ENCODE measurements around the gene SIVA1.

SIVA1 gene

GRCh38 chr14:104744484-104744883 lies 8.5 kb upstream of the SIVA1 start:
- Histone ChIP-seq H3K4me3 (ENCODE audit: low read depth in 1 of 2, low read length in 2 of 2) (no peak overlapping the region), H3K9me3 (ENCODE audit: insufficient read depth, low read length, severe bottlenecking) (no peaks in the 10 kb centered on the region), H2AFZ (ENCODE audit: low read depth, low read length) (no peak overlapping the region), H3K4me2 (ENCODE audit: insufficient read depth, low read length) (no peak overlapping the region), H3K4me1 (ENCODE audit: insufficient read depth, low read length) (no peaks in the 10 kb centered on the region), H3K79me2 (ENCODE audit: insufficient read depth, low read length) (no peaks in the 10 kb centered on the region), H4K20me1 (ENCODE audit: insufficient read depth, low read length) (peaks cover 3% of the 10 kb centered on the region; the same call in 1 of the 2 replicates), H3K27ac (ENCODE audit: low read length) (no peak overlapping the region), H3K36me3 (ENCODE audit: insufficient read depth, low read length) (no peaks in the 10 kb centered on the region), H3K27me3 (ENCODE audit: insufficient read depth, low read length, poor library complexity) (no peaks in the 10 kb centered on the region), H3K9ac (ENCODE audit: low read depth, low read length) (no peak overlapping the region)
- DNase-seq (no peak), ATAC-seq (ENCODE audit: insufficient read depth, low read depth) (no peak)
- TF ChIP-seq CTCF (IDR thresholded peaks at IDR 0.05; ENCODE audit: borderline replicate concordance, extremely low read depth, low read length, poor library complexity, severe bottlenecking) (no peak), EZH2 (IDR thresholded peaks at IDR 0.05; ENCODE audit: borderline replicate concordance, low read depth, low read length, severe bottlenecking) (no peak)

- DNase-seq (no peak), ATAC-seq (ENCODE audit: insufficient read depth, low read depth) (no peak)
- H4K20me1 ChIP-seq (ENCODE audit: insufficient read depth, low read length): peaks cover 3% of the 10 kb centered on the region; the same call in 1 of the 2 replicates
- H3K4me1 ChIP-seq (ENCODE audit: insufficient read depth, low read length): no peaks in the 10 kb centered on the region
- no peak overlapping the region for H3K9ac ChIP-seq (ENCODE audit: low read depth, low read length)
- no peak overlapping the region for H3K4me3 ChIP-seq (ENCODE audit: low read depth in 1 of 2, low read length in 2 of 2)
- H3K4me2 ChIP-seq (ENCODE audit: insufficient read depth, low read length): no peak overlapping the region
- no peaks in the 10 kb centered on the region for H3K27me3 ChIP-seq (ENCODE audit: insufficient read depth, low read length, poor library complexity)
- H3K27ac ChIP-seq (ENCODE audit: low read length): no peak overlapping the region
- no peaks in the 10 kb centered on the region for H3K9me3 ChIP-seq (ENCODE audit: insufficient read depth, low read length, severe bottlenecking)
- TF ChIP-seq CTCF (IDR thresholded peaks at IDR 0.05; ENCODE audit: borderline replicate concordance, extremely low read depth, low read length, poor library complexity, severe bottlenecking): no peak
- no peak for TF ChIP-seq EZH2 (IDR thresholded peaks at IDR 0.05; ENCODE audit: borderline replicate concordance, low read depth, low read length, severe bottlenecking)
- H3K79me2 ChIP-seq (ENCODE audit: insufficient read depth, low read length): no peaks in the 10 kb centered on the region
- H3K36me3 ChIP-seq (ENCODE audit: insufficient read depth, low read length): no peaks in the 10 kb centered on the region
- H2AFZ ChIP-seq (ENCODE audit: low read depth, low read length): no peak overlapping the region
These were observed 7.5 kb upstream of the SIVA1 start for GRCh38 chr14:104745431-104745830.

GRCh38 chr14:104746071-104746545 lies 6.8 kb upstream of the SIVA1 start:
- ATAC-seq (ENCODE audit: insufficient read depth, low read depth) (no peak), DNase-seq (no peak)
- no peaks in the 10 kb centered on the region for H3K36me3 ChIP-seq (ENCODE audit: insufficient read depth, low read length)
- TF ChIP-seq CTCF (IDR thresholded peaks at IDR 0.05; ENCODE audit: borderline replicate concordance, extremely low read depth, low read length, poor library complexity, severe bottlenecking) (no peak), EZH2 (IDR thresholded peaks at IDR 0.05; ENCODE audit: borderline replicate concordance, low read depth, low read length, severe bottlenecking) (no peak)
- no peak overlapping the region for H2AFZ ChIP-seq (ENCODE audit: low read depth, low read length)
- H3K27me3 ChIP-seq (ENCODE audit: insufficient read depth, low read length, poor library complexity): no peaks in the 10 kb centered on the region
- no peaks in the 10 kb centered on the region for H3K79me2 ChIP-seq (ENCODE audit: insufficient read depth, low read length)
- peaks cover 3% of the 10 kb centered on the region; the same call in 1 of the 2 replicates for H4K20me1 ChIP-seq (ENCODE audit: insufficient read depth, low read length)
- H3K4me3 ChIP-seq (ENCODE audit: low read depth in 1 of 2, low read length in 2 of 2): no peak overlapping the region
- H3K9me3 ChIP-seq (ENCODE audit: insufficient read depth, low read length, severe bottlenecking): no peaks in the 10 kb centered on the region
- no peak overlapping the region for H3K9ac ChIP-seq (ENCODE audit: low read depth, low read length)
- H3K4me2 ChIP-seq (ENCODE audit: insufficient read depth, low read length): no peak overlapping the region
- no peak overlapping the region for H3K27ac ChIP-seq (ENCODE audit: low read length)
- no peaks in the 10 kb centered on the region for H3K4me1 ChIP-seq (ENCODE audit: insufficient read depth, low read length)

All from DND-41 (cell line).